GM19238 (cell line): ENCODE data around the gene TSPAN5.
"Not testable (repeated sequence)": the region's sequence is repeated elsewhere in the genome, so short reads cannot be mapped to it uniquely, and the experiment has no call there.

ENCODE experiments used
- DNase-seq: peaks from one replicate; pipeline ENCODE4 v3.0.0; 2011; ENCODE audit warnings: low spot score; ENCODE audit not compliant: insufficient read length

The TSPAN5 gene

GRCh38 chr4:98556451-98556850 lies 102.0 kb downstream of the TSPAN5 start:
- no peak for DNase-seq

DNA sequence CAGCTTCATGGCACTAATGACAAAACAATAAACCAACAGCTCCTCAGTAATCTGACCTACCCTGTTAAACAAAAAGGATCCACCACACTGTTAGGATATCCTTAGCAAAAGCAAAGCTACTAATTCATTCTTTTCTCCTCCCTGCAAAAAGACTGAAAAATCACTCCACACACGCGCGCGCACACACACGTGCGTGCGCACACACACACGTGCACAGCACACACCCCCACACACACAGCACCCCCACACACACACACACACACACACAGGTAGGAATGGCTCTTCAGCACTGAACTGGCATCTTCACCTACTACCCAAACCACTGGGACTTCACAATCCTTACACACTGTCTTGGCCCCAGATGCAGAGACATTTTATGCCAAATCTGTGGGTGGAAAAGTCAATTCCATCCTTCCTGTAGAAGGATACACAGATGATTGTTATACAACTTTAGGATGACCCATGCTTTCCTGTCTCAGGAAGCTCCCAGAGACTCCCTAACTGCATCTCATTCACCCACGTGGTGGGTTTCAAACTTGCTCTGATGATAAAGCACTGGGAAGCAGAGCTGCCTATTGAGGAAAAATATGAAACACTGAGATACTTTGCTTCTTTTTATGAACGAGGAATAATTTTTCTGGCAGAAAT lies 102.5 kb downstream of the TSPAN5 start:
- DNase-seq = no peak

- DNase-seq = no peak
Observed at GRCh38 chr4:98546910-98547594, 111.4 kb downstream of the TSPAN5 start.

GRCh38 chr4:98544818-98545414 lies 113.5 kb downstream of the TSPAN5 start:
- DNase-seq = no peak

DNA sequence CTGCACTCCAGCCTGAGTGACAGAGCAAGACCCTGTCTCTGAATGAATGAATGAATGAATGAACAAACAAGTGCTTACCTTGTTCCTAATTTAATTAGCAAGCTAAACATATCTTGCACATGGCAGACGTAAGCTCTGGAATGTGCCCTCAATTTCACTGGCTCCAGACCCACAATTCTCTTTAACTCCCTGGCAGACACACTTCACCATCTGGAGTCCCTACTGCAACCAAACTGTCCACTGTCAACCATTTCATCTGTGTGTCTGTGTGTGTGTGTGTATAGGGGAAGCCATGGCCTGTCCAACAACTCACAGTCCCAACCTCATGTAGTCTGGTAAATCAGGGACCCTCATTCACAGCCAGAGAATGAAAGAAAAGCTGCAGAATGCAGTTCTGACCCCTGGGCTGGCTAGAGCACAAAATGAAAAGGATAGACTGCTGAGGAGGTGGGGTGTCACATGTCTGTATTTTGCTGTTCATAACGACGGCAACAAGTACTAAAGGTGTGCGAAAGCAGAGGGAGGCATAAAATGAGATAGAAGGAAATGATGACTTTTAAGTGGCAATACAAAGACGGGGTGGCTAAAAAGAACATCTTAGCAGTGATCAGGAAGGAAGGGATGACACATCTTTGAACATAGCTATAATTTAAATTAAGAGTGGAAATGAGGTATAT lies 114.1 kb downstream of the TSPAN5 start:
- no peak for DNase-seq

- DNase-seq = no peak
Observed at GRCh38 chr4:98542011-98542410, 116.4 kb downstream of the TSPAN5 start.

GRCh38 chr4:98540803-98541202 lies 117.6 kb downstream of the TSPAN5 start:
- DNase-seq = no peak

DNA sequence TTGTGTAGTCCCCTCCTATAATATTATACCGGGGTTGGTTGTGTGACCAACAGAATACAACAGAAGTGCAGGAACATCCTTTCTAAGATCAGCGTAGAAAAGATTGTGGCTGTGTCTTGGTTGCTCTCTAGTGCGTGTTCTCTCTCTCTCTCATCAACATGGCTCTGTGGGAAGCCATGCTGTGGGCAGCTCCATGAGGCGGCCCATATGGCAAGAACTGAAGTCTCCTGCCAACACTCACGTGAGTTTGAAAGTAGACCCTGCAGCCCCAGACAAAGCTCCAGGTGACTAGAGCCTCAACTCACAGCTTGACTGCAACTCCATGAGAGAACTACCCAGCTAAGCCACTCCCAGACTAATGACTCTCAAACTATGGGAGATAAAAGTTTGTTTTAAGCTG lies 118.7 kb downstream of the TSPAN5 start:
- DNase-seq = no peak

DNA sequence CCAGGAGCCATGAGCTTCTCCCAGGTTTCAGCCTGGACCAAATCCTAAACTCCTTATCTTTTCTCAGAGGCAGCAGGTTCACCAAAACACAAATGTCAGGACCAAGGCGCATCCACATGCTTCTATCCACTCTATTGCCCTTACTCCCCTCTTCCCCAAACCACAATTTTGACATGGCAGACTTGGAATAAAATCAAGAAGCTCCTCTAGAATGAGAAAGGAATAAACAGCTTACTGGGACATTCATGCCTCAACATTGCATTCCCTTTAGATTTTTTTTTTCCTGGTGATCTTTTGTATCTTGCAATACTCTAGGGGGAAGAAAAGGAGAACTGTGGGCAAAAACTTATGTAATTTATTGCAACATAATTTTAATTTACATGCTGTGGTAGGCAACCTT lies 119.1 kb downstream of the TSPAN5 start:
- no peak for DNase-seq

DNA sequence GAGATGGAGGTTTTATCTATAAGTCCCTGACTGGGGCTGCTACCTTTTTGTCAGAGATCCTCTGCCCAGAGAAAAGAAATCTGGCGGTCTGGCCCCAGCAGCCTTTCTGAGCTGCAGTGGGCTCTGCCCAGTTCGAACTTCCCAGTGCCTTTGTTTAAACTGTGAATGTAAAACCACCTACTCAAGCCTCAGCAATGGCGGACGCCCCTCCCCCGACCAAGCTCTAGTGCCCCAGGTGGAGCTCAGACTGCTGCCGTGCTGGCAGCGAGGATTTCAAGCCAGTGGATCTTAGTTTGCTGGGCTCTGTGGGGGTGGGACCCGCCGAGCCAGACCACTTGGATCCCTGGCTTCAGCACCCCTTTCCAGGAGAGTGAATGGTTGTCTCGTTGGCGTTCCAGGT lies 121.8 kb downstream of the TSPAN5 start:
- no peak for DNase-seq

DNA sequence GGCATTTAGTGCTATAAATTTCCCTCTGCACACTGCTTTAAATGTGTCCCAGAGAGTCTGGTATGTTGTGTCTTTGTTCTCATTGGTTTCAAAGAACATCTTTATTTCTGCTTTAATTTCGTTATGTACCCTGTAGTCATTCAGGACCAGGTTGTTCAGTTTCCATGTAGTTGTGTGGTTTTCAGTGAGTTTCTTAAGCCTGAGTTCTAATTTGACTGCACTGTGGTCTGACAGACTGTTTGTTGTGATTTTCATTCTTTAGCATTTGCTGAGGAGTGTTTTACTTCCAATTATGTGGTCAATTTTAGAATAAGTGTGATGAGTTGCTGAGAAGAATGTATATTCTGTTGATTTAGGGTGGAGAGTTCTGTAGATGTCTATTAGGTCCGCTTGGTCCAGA lies 124.3 kb downstream of the TSPAN5 start:
- DNase-seq = not testable (repeated sequence)

- DNase-seq = no peak
Observed at GRCh38 chr4:98530572-98530971, 127.8 kb downstream of the TSPAN5 start.

- DNase-seq = no peak
Observed at GRCh38 chr4:98529970-98530569, 128.3 kb downstream of the TSPAN5 start.

DNA sequence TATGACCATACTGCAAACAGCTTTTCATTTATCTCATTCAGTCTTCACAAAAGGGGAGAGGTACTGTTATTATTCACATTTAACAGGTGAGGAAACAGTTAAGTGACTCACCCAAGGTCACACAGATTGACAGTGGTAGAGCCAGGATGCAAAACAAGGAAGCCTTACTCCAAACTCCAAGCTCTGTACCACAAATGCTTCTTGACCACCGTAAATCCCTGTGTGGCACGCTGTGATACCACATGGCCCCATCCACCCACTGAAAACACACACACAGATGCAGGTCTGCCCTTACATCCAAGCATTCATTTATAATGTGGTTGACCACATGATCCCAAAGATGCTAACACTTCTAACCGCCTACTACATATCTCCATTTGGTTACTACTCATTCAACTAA lies 129.5 kb downstream of the TSPAN5 start:
- no peak for DNase-seq

GRCh38 chr4:98527534-98528269 lies 130.7 kb downstream of the TSPAN5 start:
- no peak for DNase-seq

GRCh38 chr4:98524230-98524629 lies 134.2 kb downstream of the TSPAN5 start:
- DNase-seq = no peak

DNA sequence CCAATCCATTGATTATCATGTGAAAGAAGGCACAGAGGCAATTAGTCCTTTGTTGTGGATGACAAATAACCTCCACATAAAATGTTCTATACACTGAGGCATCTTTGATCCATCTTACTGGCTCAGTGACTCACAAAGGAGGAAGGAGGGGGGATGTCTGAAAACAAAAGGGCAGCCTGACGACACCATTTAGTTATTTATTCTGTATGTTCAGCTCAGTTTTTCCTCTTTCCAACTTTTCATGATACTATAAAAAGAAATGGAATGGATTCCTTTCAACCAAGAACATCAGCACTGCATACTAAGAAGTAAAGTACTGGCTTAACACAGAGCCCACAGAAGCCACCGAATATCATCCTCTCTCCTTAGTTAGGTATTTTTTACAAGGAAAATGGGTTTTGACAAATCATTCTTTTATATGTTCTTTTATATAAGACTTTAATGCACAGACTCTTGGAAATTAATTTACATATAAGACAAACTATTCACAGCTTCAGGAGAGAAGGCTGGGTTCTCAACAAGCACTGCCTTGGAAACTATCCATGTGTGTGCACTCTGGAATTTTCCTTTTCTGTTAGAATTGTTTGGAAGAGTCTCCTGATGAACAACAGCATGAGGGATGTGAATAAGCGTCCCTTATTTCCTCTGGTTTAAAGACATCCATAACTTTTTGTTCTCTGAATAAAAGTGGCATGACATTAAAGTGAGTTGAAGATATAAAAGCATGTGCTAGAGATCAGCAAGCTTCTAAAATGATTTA lies 135.6 kb downstream of the TSPAN5 start:
- DNase-seq = no peak

DNA sequence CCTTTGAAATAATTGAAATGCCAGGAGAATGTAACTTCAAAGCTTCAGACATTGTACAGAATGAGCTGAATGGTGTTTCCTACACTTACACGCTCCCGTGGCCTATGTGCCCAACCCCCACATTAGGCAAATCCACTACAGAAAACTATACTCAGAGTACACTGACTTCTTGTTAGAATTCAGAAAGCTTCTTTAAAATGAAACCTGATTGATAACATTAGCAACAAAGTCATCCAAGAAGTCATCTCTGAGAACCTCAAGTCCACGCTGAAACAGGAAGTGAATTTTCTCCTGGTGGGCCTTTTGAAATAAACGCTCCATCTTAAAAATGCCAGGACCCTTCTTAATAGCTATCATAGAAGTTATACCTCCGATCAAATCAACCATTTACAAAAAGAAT lies 136.3 kb downstream of the TSPAN5 start:
- no peak for DNase-seq

- no peak for DNase-seq
Observed at GRCh38 chr4:98521486-98521885, 136.9 kb downstream of the TSPAN5 start.

DNA sequence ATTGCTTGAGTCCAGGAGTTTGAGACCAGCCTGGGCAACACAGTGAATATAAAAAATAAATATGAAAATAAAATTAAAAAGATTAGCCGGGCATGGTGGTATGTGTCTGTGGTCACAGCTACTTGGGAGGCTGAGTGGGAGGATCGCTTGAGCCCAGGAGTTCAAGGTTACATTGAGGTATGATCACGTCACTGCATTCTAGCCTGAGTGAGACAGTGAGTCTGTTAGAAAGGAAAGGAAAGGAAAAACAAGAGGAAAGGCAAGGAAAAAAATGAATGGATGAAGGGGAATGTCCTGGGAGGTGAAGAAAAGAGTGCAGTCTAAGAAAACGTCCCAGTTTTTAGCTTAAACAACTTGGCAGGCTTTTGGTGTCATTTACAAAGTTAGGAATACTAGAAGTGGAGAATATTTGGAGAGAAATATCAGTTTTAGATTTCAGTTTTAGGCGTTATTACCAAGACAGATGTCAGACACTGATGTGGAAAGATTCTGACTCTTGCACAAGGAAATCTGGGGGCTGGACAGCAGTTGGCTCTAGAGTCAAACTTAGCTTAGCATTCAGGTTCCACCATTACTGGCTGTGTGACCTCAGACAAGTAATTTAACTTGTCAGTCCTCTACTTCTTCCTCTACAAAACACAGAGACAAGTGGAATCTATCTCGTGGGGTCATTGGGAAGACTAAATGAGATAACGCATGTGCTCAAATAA lies 139.0 kb downstream of the TSPAN5 start:
- DNase-seq = no peak
